Activated CD8-positive, alpha-beta memory T cell treated with anti-CD3 and anti-CD28 coated beads, Interleukin-2, amount 50 U/mL, for 1 hour (primary cell): Measurements from ENCODE around the gene FKBP5.
"Not testable (repeated sequence)": the region's sequence is repeated elsewhere in the genome, so short reads cannot be mapped to it uniquely, and the experiment has no call there.

Experiments
- DNase-seq: peaks from one replicate; pipeline ENCODE4 v3.0.0-alpha.2; 2020; ENCODE audit errors: extremely low read depth

The FKBP5 gene

GRCh38 chr6:35544769-35545361 lies 143.8 kb downstream of the FKBP5 start:
- DNase-seq, result no peak

- no peak for DNase-seq
Measured at GRCh38 chr6:35543459-35544193, 145.1 kb downstream of the FKBP5 start.

GRCh38 chr6:35541836-35542235 lies 146.9 kb downstream of the FKBP5 start:
- no peak for DNase-seq

GRCh38 chr6:35539223-35539622 lies 149.5 kb downstream of the FKBP5 start:
- no peak for DNase-seq

GRCh38 chr6:35535847-35536246 lies 152.9 kb downstream of the FKBP5 start:
- DNase-seq, result not testable (repeated sequence)

GRCh38 chr6:35534407-35535170 lies 154.1 kb downstream of the FKBP5 start:
- DNase-seq, result no peak

GRCh38 chr6:35533981-35534380 lies 154.7 kb downstream of the FKBP5 start:
- DNase-seq, result no peak

GRCh38 chr6:35532126-35532525 lies 156.6 kb downstream of the FKBP5 start:
- DNase-seq, result no peak

- no peak for DNase-seq
Measured at GRCh38 chr6:35524380-35525020, 164.2 kb downstream of the FKBP5 start.
